Activated T-helper 9 cell treated with anti-CD3 and anti-CD28 coated beads, Interleukin-2, amount 50 U/mL, for 16 hours (primary cell): ENCODE results near the gene RRAS2.

ENCODE experiments used
- DNase-seq: peaks from one replicate; pipeline ENCODE4 v3.0.0-alpha.2; 2020; ENCODE audit warnings: low read depth

RRAS2 gene

DNA sequence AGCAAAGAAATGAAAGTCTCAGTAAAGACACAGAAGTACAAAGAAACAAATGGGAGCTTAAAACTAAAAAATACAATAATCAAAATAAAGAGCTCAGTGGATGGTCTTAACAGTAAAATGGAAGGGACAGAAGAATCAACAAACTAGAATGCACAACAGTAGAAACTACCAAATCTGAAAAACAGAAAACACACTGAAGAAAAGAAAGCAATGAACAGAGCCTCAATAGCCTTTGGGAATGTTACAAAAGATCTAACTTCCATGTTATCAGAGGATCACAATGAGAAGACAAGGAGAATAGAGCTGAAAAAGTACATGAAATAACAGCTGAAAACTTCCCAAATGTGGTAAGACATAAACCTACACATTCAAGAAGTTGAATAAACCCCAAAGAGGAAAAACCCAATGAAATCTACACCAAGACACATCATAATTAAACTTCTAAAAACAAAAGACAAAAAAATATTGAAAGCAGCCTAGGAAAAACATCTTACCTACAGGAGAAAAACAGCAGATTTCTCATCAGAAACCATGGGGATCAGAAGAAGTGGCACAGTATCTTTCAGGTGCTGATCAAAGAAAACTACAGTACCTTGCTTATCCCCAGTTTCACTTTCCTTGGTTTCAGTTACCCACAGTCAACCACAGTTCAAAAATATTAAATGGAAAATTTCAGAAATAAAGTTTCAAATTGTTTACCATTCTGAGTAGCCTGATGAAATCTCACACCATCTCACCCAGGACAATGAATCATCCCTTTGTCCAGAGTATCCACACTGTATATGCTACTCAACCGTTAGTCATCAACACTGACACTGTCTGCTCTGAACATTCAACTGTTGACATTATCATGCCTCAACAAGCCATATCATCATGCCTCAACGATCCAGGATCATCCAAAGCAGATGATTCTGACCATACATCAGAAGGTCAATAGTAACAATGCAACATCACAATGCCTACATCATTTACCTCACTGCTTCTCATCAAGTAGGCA is 22.2 kb downstream of the RRAS2 start:
- no peak for DNase-seq

GRCh38 chr11:14335712-14336111 is 23.3 kb downstream of the RRAS2 start:
- no peak for DNase-seq

DNA sequence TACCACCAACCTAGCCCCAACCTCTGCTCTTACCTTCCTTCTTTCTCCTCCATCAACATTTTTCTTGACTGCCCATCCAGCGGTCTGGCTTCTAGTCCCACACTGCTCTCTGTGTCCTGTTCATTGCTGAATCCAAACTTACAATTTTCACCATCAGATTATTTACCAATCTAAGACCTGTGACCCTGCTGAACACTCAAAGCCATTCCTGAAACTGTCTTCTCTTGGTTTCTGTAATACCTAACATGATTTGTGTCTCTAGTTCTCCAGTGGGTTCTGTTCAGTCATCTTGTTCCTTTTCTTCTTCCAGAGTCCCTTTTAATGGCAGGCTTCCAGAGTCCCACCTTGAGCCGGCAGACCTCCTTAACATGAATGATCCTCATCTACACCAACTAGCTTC is 24.1 kb downstream of the RRAS2 start:
- DNase-seq = no peak

GRCh38 chr11:14334192-14334591 is 24.8 kb downstream of the RRAS2 start:
- no peak for DNase-seq

DNA sequence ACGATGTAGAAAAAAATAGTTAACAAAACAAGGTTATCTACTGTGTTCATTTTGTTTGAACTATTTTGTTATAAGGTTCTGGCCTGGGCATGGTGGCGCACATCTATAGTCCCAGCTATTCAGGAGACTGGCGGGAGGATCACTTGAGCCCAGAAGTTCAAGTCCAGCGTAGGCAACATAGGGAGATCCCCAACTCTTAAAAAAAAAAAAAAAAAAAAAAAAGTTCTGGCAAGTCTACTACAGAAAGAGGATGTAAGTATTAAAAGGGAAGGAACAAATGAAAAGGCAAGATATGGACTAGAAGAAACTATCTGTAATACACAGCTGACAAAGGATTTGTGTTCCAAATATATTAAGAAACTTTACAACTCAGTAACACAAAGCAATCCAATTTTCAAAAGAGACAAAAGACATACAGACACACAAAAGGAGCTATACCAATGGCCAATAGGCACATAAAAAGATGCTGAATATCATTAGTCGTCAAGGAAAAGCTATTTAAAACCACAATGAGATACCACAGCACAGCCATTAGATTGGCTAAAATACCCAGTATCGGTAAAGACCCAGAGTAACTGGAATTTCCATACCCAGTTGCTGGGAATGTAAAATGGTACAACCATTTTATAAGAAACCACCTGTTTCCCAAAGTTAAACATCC is 27.4 kb downstream of the RRAS2 start:
- no peak for DNase-seq

DNA sequence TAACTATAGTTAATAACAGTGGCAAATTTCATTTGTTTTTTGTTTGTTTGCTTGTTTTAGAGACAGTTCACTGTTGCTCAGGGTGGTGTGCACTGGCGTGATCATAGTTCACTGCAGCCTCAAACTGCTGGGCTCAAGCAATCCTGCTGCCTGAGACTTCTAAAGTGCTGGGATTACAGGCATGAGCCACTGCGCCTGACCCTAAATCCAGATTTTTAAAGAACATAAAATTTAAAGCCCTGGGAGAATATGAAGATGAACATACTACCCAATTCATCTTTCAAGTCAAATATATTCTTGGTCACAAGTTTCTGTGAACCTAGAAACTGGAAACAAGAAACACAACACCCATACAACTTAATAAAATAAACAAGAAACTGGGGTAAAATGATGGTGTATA is 28.1 kb downstream of the RRAS2 start:
- DNase-seq = no peak

DNA sequence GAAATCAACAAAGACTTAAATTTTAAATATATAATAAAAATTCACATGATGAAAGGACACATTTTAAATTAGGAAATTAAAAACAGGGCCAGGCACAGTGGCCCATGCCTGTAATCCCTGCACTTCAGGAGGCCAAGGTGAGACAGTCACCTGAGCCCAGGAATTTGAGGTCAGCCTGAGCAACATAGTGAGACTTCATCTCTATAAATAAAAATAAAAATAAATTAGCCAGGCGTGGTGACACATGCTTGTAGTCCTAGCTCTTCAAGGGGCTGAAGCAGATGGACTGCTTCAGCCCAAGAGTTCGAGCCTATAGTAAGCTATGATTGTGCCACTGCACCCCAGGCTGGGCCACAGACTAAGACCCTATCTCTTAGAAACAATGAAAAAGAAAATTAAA is 29.3 kb downstream of the RRAS2 start:
- no peak for DNase-seq

GRCh38 chr11:14327116-14327515 is 31.9 kb downstream of the RRAS2 start:
- DNase-seq = no peak

- DNase-seq = no peak
These were observed 35.8 kb downstream of the RRAS2 start for GRCh38 chr11:14323118-14323676.

GRCh38 chr11:14322510-14322909 is 36.5 kb downstream of the RRAS2 start:
- no peak for DNase-seq

- DNase-seq = no peak
These were observed 39.0 kb downstream of the RRAS2 start for GRCh38 chr11:14320020-14320419.

DNA sequence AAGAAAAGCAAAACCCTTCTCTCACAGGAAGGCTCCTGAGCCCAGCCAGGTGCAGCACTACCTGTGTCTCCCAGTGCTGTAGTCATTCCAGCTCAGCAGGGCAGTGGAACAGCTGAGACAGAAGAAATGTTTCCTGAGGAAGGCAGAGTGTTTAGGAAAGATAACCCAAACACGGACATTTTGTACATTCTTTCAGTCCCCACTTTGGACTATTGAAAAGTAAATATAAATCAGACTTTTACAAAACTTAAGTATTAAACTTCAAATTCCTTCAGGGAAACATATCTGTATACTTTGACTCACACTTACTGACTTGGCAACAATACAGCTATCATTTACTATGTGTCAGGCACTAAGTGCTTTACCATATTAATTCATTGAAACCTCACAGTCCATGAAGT is 40.4 kb downstream of the RRAS2 start:
- no peak for DNase-seq

- DNase-seq = no peak
These were observed 41.2 kb downstream of the RRAS2 start for GRCh38 chr11:14317659-14318325.

DNA sequence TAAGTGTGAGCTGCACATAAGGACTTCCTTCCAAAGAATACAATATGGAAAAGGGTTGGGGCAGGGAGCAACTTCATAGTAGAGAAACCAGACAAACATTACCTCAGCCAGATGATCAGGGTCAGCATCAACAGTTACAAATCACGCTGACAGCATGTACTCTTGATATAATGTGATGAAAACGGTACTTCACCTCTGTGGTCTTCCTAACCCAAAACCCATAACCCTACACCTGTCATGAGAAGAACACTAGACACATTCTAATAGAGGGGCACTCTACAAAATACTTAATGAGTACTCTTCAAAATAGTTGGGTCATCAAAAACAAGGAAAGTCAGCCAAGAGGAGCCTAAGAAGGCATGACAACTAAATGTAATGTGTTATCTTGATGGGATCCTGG is 43.9 kb downstream of the RRAS2 start:
- DNase-seq = no peak

GRCh38 chr11:14314127-14314526 is 44.9 kb downstream of the RRAS2 start:
- DNase-seq = no peak

DNA sequence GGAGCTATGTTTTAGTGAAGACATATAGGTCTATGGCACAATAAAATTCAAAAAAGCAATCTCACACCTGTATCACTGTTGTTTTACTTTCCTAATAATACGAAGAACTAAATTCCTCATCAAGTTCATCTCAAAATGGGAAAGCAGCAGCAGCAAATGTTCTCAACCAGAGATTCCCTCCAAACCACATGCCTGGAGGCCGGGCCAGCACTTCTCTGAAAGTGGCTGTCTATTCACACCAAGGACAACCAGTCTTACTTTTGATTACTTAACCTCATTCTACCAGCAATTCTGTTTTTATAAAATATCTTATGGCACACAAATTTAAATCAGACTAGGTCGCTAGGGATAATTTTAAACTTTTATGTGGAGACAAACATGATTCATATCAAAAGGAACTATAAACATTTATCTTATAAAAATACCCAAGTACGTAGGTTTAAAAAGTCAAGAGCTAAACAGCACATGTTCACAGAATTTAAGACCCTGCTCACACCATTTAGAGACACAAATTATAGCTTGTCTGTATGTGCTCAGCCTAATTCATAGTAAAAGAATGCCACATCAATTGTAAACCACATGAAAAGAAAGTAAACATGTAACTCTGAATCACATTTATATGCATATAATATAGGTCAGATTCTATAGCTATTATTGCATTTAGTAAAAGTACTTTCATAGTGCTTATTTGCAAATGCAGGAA is 46.1 kb downstream of the RRAS2 start:
- no peak for DNase-seq

GRCh38 chr11:14310679-14311078 is 48.3 kb downstream of the RRAS2 start:
- no peak for DNase-seq

- no peak for DNase-seq
These were observed 49.4 kb downstream of the RRAS2 start for GRCh38 chr11:14309425-14310192.

DNA sequence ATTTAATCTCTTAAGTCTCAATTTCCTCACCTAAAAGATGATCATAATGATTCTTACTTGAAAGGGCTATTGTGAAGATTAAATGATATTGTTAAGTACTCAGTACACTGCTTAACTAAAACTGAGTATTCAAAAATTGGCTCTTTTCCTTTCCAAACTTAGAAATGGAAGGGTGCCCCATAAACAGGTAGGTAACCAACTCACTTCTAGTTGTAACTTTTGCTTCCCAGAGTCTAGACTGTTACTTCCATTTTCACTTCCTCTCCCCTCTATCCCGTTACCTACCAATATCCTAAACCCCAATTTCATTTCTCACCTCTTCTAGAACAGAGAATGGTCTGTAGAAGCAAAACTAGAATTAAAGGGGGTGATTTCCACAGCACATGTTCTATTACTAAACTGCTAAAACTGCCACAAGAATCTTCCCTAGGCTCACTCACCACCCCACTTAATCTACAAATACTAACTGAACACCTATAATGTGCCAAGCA is 50.0 kb downstream of the RRAS2 start:
- no peak for DNase-seq

DNA sequence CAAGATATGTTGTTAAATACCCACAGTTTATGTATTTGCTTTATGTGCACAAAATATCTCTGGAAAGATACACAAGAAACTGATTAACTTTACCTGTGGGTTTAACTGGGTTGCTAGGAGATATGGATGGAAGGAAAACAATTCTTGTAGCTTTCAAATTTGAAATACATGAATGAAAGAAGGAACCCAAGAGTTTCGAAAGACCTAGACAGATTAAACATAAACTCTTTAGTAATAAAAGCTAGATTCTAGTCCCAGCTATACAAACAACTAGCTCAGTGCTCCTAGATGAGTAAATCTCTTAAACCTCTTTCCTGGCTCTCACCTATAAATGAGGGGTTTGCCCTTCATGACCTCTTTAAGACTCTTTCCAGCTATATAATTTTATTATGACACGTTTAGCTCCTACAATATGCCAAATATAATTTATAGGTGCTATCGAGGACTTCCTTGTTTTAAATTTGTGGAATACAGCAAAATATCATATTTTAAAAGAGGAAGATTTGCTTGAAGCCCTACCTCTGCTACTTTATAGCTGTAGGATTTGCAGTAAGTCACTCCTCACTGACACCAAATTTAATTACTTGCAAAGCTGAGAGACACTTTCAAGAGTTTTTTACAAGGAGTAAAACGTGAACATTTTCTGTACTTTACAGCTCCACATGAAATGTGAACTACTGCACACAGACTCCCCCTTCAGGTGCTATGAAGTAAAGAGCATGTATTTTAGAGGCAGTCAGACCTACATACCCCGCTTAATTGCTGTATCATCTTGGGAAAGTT is 50.7 kb downstream of the RRAS2 start:
- DNase-seq = no peak
